HG03196 (cell line): ENCODE measurements around the gene GMPR2.
"Not testable (repeated sequence)": the region's sequence is repeated elsewhere in the genome, so short reads cannot be mapped to it uniquely, and the experiment has no call there.

Experiments used
- ATAC-seq: cut with Tn5 transposase; IDR thresholded peaks from one replicate; pipeline ENCODE4 v1.9.1; 2021; ENCODE audit not compliant: unreplicated experiment

GMPR2 gene

GRCh38 chr14:24228902-24229301, 3.8 kb upstream of the GMPR2 start:
- no peak for ATAC-seq

GRCh38 chr14:24231263-24232120, 1.2 kb upstream of the GMPR2 start:
- no peak for ATAC-seq

- peak; percentile 76 for ATAC-seq
These were observed 546 bp upstream of the GMPR2 start, which contains the start of gene NEDD8 for GRCh38 chr14:24232121-24232644. NEDD8 (minus strand) TSS chr14:24232367; CDS start chr14:24232267, 100 bp downstream.

GRCh38 chr14:24233538-24233866, 773 bp downstream of the GMPR2 start:
- no peak for ATAC-seq

- ATAC-seq = no peak
These were observed 1.6 kb downstream of the GMPR2 start for GRCh38 chr14:24234095-24235005.

- no peak for ATAC-seq
These were observed 3.3 kb downstream of the GMPR2 start for GRCh38 chr14:24235804-24236688.

GRCh38 chr14:24236689-24237462, 4.1 kb downstream of the GMPR2 start:
- ATAC-seq = no peak

GRCh38 chr14:24237463-24237955, 4.8 kb downstream of the GMPR2 start:
- ATAC-seq = no peak

GRCh38 chr14:24238123-24238522, 5.4 kb downstream of the GMPR2 start:
- ATAC-seq = no peak

GRCh38 chr14:24238527-24239037, 5.9 kb downstream of the GMPR2 start:
- no peak for ATAC-seq

GRCh38 chr14:24240110-24240918, 7.6 kb downstream of the GMPR2 start:
- no peak for ATAC-seq

GRCh38 chr14:24241829-24242443, 9.2 kb downstream of the GMPR2 start:
- peak; percentile 79 for ATAC-seq

GRCh38 chr14:24243336-24243836, 10.7 kb downstream of the GMPR2 start:
- no peak for ATAC-seq

- not testable (repeated sequence) for ATAC-seq
These were observed 12.6 kb downstream of the GMPR2 start for GRCh38 chr14:24245350-24245749.

- no peak for ATAC-seq
These were observed 14.1 kb downstream of the GMPR2 start for GRCh38 chr14:24246765-24247212.

- ATAC-seq = no peak
These were observed 14.7 kb downstream of the GMPR2 start for GRCh38 chr14:24247422-24247821.

GRCh38 chr14:24249230-24250021, 16.7 kb downstream of the GMPR2 start:
- no peak for ATAC-seq
